Measurements from ENCODE around the gene ACIN1.

ACIN1 gene

DNA sequence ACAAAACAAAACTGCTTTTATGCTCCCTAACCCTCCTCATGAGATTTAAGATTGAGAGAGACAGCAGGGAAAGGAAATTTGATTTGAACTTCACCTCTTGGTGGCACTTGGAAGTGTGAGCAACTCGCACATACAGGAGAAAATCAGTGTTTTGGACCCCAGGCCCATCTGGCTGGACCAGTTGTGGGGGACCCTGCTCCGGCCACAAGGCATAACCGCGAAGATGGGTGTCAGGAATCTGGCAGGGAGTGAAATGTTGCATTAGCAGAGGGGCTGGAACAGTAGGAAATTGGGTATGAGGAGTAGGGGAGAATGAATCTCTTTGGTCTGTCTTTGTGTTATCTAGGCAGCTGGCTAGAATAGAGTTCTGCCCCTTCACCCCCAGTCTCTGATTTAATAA, 8.6 kb upstream of the ACIN1 start:
- Histone ChIP-seq H3K4me2 (ENCODE audit: low read depth, low read length, poor library complexity, severe bottlenecking) (no peak overlapping the region), H3K9me2 (replicated peaks; ENCODE audit: insufficient read depth, low read length) (no peaks in the 10 kb centered on the region), H3K9me3 (ENCODE audit: insufficient read depth, low read length) (no peaks in the 10 kb centered on the region), H3K9ac (ENCODE audit: low read length) (no peak overlapping the region), H3K27me3 (ENCODE audit: low read length) (no peaks in the 10 kb centered on the region), H3K27ac (ENCODE audit: low read depth, low read length) (no peak overlapping the region), H3K36me3 (ENCODE audit: low read length) (no peaks in the 10 kb centered on the region), H3K4me3 (ENCODE audit: insufficient read depth, low read length, poor library complexity, severe bottlenecking) (no peak overlapping the region), H3F3A (ENCODE audit: insufficient read depth) (no peaks in the 10 kb centered on the region), H4K20me1 (ENCODE audit: low read depth, low read length) (no peaks in the 10 kb centered on the region), H2AFZ (ENCODE audit: low read depth, low read length, severe bottlenecking) (no peak overlapping the region), H3K79me2 (ENCODE audit: insufficient read depth, low read length) (no peaks in the 10 kb centered on the region)
- no peak for TF ChIP-seq EZH2phosphoT487 (conservative IDR thresholded peaks at IDR 0.05; ENCODE audit: low read length)
- TF ChIP-seq, protein P1, sequence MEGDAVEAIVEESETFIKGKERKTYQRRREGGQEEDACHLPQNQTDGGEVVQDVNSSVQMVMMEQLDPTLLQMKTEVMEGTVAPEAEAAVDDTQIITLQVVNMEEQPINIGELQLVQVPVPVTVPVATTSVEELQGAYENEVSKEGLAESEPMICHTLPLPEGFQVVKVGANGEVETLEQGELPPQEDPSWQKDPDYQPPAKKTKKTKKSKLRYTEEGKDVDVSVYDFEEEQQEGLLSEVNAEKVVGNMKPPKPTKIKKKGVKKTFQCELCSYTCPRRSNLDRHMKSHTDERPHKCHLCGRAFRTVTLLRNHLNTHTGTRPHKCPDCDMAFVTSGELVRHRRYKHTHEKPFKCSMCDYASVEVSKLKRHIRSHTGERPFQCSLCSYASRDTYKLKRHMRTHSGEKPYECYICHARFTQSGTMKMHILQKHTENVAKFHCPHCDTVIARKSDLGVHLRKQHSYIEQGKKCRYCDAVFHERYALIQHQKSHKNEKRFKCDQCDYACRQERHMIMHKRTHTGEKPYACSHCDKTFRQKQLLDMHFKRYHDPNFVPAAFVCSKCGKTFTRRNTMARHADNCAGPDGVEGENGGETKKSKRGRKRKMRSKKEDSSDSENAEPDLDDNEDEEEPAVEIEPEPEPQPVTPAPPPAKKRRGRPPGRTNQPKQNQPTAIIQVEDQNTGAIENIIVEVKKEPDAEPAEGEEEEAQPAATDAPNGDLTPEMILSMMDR (IDR thresholded peaks at IDR 0.05; ENCODE audit: insufficient read depth, low read length, poor library complexity, severe bottlenecking) = no peak

DNA sequence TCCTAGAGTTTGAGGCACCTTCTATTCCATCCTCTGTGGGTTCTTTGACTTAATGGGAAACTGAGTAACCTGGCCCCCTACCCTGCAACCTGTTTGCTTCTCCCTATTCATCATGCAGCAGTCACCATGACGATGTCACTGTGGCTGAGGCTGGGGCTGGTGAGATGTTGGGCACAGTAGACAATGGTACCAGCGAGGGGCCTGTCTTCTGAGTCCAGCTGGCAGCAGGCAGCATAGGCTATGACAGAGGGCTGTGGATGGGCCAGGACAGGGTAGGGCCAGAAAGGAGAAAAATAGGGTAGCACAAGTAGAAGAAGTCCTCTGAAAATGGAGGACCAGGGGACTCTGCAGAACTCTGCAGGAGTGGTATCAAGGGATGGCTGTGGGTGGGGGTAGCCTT, 7.9 kb upstream of the ACIN1 start:
- no peaks in the 10 kb centered on the region for H3K27me3 ChIP-seq (ENCODE audit: low read length)
- H3K4me2 ChIP-seq (ENCODE audit: low read depth, low read length, poor library complexity, severe bottlenecking) = no peak overlapping the region
- H3K36me3 ChIP-seq (ENCODE audit: low read length) = no peaks in the 10 kb centered on the region
- H3K9me3 ChIP-seq (ENCODE audit: insufficient read depth, low read length) = no peaks in the 10 kb centered on the region
- no peaks in the 10 kb centered on the region for H4K20me1 ChIP-seq (ENCODE audit: low read depth, low read length)
- no peak overlapping the region for H3K9ac ChIP-seq (ENCODE audit: low read length)
- no peaks in the 10 kb centered on the region for H3K79me2 ChIP-seq (ENCODE audit: insufficient read depth, low read length)
- no peak overlapping the region for H3K4me3 ChIP-seq (ENCODE audit: insufficient read depth, low read length, poor library complexity, severe bottlenecking)
- no peaks in the 10 kb centered on the region for H3F3A ChIP-seq (ENCODE audit: insufficient read depth)
- no peak overlapping the region for H2AFZ ChIP-seq (ENCODE audit: low read depth, low read length, severe bottlenecking)
- no peak overlapping the region for H3K27ac ChIP-seq (ENCODE audit: low read depth, low read length)
- TF ChIP-seq EZH2phosphoT487 (conservative IDR thresholded peaks at IDR 0.05; ENCODE audit: low read length) = no peak
- TF ChIP-seq, protein P1 (IDR thresholded peaks at IDR 0.05; ENCODE audit: insufficient read depth, low read length, poor library complexity, severe bottlenecking) = no peak
- no peaks in the 10 kb centered on the region for H3K9me2 ChIP-seq (replicated peaks; ENCODE audit: insufficient read depth, low read length)

DNA sequence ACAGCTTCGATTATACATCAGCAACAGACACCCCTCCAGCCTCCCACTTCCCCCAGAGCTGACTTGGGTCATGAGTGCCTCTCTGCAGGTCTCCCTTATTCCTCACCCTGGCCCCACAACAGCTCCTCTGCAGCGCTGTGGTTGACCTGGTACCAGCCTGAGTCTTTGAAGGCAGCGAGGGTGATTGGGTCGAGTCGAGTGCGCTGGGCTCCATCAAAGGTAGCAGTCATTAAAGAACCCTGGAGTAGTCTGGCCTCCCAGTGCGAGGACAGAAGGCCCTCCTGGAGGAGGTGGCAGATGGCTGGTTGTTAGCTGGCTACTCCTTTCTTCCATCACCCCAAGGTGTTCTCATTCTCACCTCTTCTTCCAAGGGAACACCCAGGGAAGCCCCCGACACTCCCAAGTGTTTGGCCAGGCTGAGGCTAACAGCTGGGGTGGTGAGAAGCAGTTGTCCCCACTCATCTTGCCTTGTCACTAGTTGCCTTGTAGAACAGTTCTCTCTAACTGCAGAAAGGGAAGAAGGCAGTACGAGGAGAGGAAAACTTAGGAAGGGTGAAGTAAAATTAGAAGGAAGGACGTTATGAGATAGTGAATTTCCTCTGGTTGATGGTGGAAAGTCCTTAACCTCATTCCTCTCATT, 7.2 kb upstream of the ACIN1 start:
- Histone ChIP-seq H3K27ac (ENCODE audit: low read depth, low read length) (no peak overlapping the region), H3K4me3 (ENCODE audit: insufficient read depth, low read length, poor library complexity, severe bottlenecking) (no peak overlapping the region)

More for the DNA sequence above, 7.2 kb upstream of the ACIN1 start:
- no peak overlapping the region for H3K9ac ChIP-seq (ENCODE audit: low read length)
- no peaks in the 10 kb centered on the region for H3K9me2 ChIP-seq (replicated peaks; ENCODE audit: insufficient read depth, low read length)
- no peaks in the 10 kb centered on the region for H3F3A ChIP-seq (ENCODE audit: insufficient read depth)
- no peaks in the 10 kb centered on the region for H3K36me3 ChIP-seq (ENCODE audit: low read length)
- H4K20me1 ChIP-seq (ENCODE audit: low read depth, low read length) = no peaks in the 10 kb centered on the region
- no peak overlapping the region for H2AFZ ChIP-seq (ENCODE audit: low read depth, low read length, severe bottlenecking)
- H3K9me3 ChIP-seq (ENCODE audit: insufficient read depth, low read length) = no peaks in the 10 kb centered on the region
- H3K27me3 ChIP-seq (ENCODE audit: low read length) = no peaks in the 10 kb centered on the region
- H3K4me2 ChIP-seq (ENCODE audit: low read depth, low read length, poor library complexity, severe bottlenecking) = no peak overlapping the region
- H3K79me2 ChIP-seq (ENCODE audit: insufficient read depth, low read length) = no peaks in the 10 kb centered on the region; the same call in 1 of the 2 replicates
- no peak for TF ChIP-seq EZH2phosphoT487 (conservative IDR thresholded peaks at IDR 0.05; ENCODE audit: low read length)
- TF ChIP-seq, protein P1 (IDR thresholded peaks at IDR 0.05; ENCODE audit: insufficient read depth, low read length, poor library complexity, severe bottlenecking) = no peak
